Activated T-cell treated with anti-CD3 and anti-CD28 coated beads for 1 hour (primary cell): ENCODE measurements around the gene GAS7.
"Not testable (repeated sequence)": the region's sequence is repeated elsewhere in the genome, so short reads cannot be mapped to it uniquely, and the experiment has no call there.

Experiments used
- DNase-seq: peaks from one replicate; pipeline ENCODE4 v3.0.0-alpha.2; 2020; ENCODE audit warnings: low read depth

GAS7 gene

GRCh38 chr17:9937901-9938300 is 260.5 kb downstream of the GAS7 start:
- no peak for DNase-seq

DNA sequence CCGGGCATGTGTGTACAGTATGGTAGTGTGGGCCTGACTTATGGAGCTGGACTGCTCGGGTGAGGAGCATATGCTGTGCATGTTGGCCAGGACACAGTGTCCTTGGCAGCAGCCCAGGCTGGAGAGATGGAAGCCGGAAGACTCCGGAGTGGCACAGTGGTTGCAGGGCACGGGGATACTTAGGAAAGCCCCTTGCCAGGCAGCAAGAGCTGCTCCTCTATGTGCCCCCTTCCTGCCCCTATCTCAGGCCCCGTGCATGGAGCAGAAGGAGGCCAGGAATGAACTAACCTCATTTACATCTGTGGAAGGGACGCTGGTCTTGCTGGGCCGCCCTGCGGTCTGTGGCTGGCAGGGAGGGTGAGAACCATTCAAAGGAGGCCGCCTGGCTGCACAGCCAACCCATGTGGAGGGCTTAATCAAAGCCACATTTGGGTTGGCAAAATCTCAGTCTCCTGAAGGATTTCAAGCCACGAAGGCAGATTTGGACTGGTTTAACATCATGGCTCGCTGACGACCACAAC is 261.1 kb downstream of the GAS7 start:
- DNase-seq, result no peak

- DNase-seq, result no peak
Observed at GRCh38 chr17:9936095-9936494, 262.3 kb downstream of the GAS7 start.

DNA sequence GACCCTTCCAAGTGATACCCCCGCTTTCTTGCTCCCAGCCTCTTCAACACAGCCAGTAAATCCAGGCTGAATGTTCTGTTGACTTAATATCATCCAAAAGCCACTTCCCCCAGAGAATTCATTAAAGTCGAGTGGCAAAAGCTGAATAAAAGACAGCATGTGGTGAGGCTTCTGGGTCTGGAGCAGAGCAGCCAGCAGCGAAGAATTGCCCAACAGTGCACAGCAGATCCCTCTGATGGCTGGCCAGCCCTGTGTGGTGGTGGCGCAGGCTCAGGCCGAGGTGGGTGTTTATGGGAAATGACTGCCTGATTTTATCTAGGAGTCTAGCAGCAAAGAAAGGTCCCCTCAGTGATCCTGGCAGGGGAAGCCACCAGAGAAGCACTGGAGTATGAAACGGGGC is 263.0 kb downstream of the GAS7 start:
- DNase-seq, result no peak

DNA sequence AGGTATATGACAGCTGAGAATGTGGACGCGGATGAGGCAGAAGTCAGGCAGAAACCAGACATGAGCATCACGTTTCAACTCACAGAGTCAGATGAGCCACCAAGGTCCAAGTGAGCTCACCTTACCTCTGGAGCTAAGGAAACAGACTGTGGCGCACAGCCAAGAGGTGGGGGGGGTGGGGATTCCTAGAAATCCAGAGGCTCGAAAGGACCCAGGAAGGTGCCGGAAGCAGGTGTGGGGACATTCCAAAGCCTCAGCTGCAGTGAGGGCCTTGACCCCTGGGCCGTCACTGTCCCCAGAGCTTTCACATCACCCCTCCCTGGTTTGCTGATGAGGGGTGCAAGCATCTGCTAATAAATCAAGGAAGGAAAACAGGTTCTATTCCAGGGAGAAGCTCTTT is 264.1 kb downstream of the GAS7 start:
- no peak for DNase-seq

GRCh38 chr17:9932491-9932890 is 265.9 kb downstream of the GAS7 start:
- no peak for DNase-seq

GRCh38 chr17:9931144-9931741 is 267.2 kb downstream of the GAS7 start:
- DNase-seq, result no peak

DNA sequence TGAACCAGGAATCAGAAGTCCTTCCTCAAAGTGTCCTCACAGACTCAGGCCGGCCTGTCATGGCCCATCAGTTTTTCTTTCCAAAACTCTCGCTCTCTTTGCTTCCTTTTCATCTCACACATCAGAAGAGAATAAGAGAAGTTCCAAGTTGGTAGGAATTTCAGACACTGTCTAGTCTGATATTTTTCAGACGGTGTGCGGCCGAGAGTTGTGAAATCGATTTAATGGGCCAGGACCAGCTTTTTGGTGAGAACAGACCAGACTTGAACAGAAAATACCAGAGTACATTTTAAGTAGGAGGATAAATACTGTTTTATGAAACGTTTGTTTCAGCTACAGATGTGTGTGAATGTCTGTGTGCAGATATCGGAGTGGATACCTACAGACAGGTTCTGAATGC is 268.5 kb downstream of the GAS7 start:
- DNase-seq, result no peak

DNA sequence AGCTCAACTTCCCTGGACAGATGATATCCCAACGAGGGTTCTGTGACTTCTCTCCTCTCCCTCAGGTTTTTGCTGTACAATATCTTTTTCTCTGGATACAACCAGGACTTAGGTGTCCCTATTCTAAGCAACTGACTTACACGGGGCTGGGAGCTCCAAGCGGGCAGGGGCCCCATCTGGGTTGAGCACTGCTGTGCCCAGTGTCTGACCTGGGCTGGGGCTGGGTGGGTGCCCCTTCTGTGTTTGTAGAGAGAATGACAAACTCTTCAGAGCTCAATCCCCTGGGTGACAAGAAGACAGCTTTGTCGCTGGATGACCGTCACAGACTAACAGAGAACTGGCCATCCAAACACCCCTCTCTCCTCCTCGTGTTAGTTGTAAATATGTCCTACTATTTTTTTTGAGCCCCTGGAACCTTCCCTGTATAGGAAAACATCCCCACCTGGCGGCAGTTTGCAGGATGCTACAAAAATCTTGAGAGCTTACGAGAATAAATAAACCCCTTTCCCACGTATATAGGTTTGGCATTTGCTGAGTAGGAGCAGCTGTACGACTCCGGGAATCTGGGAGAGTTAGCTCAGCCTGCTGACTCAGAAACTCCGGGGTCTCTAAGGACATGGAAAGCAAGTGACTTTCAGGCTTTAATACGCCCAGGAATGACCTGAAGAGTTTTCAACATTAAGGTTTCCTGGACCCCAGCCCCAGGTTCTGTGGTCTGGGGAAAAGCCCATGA is 269.6 kb downstream of the GAS7 start:
- no peak for DNase-seq

GRCh38 chr17:9926150-9926804 is 272.1 kb downstream of the GAS7 start:
- no peak for DNase-seq

DNA sequence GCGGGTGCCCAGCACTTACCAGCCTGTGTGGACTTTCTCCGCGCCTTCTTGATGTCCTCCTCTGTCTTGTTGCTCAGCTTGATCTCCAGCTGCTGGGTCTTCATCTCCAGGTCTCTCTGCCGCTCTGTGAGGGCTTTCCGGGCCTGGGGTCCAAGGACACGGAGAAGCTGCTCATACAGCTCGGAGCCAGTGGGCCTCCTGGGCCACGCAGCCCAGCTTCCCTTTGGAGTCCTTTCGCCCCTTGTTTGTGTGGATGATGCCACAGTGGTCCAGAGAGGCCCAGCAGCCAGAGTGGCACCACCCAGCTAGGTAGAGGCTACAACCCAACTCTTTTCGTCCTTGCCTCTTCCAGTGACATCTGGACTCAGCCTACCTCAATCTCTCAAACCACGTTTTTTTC is 272.9 kb downstream of the GAS7 start:
- no peak for DNase-seq

GRCh38 chr17:9924735-9925191 is 273.6 kb downstream of the GAS7 start:
- no peak for DNase-seq

- DNase-seq, result no peak
Observed at GRCh38 chr17:9922012-9922848, 276.2 kb downstream of the GAS7 start.

GRCh38 chr17:9921216-9921615 is 277.2 kb downstream of the GAS7 start:
- DNase-seq, result not testable (repeated sequence)

- no peak for DNase-seq
Observed at GRCh38 chr17:9918804-9919352, 279.5 kb downstream of the GAS7 start.

GRCh38 chr17:9918352-9918751 is 280.1 kb downstream of the GAS7 start:
- no peak for DNase-seq

DNA sequence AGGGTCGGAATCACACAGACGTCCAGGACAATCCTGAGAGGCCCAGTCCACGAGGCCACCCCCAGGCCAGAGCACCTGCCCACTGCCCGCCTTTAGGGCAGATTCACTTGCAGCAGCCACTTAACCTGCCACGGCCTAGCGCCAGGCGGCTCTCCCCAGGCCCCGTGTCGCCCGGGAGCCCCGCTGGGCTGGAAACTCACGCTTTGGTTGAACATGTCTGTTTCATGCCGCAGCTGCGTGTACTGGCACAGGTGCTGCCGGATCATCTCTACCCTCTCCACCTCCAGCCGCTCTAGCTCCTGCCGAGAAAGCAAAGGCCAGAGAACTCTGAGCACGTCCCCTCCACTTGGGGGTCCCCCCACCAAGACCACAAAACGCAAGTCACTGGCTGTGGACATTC is 280.6 kb downstream of the GAS7 start:
- no peak for DNase-seq

- DNase-seq, result no peak
Observed at GRCh38 chr17:9917131-9917530, 281.3 kb downstream of the GAS7 start.

DNA sequence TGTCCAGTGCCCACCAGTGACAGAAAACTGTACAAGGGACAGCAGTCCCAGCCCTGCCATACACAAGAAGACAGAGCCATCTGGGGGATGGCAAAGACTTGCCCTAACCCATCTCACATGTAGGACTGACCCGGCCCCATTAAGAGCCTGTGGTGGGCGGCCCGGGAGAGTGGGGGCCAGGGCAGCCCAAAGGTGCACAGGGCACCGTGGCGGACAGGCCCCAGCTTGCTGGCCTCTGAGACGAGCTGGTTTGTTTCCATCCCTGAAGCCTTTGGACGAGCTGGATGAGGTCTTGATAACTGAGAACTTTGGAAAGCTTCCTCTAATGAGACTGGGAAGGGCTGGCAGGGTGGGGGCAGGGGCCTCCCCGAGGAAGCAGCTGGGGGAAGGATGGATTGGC is 282.3 kb downstream of the GAS7 start:
- DNase-seq, result no peak

DNA sequence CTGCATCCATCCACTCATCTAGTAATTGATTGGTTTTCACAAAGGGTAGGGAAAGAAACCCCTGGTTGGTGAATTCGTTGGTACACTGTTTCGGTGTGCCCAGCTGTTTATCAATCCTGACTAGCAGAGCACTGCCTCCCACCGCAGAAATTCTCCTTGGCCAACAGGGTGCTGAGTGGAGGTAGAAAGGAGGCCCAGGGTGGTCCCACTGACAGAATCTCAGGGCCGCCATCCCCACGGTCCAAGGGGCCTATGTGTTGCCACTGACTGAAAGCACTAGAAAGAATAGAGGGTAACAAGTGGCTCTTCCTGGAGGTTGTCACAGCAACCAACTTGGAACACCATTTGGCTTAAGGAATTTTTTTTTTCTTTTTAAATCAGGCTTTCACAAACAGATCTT is 284.9 kb downstream of the GAS7 start:
- no peak for DNase-seq

DNA sequence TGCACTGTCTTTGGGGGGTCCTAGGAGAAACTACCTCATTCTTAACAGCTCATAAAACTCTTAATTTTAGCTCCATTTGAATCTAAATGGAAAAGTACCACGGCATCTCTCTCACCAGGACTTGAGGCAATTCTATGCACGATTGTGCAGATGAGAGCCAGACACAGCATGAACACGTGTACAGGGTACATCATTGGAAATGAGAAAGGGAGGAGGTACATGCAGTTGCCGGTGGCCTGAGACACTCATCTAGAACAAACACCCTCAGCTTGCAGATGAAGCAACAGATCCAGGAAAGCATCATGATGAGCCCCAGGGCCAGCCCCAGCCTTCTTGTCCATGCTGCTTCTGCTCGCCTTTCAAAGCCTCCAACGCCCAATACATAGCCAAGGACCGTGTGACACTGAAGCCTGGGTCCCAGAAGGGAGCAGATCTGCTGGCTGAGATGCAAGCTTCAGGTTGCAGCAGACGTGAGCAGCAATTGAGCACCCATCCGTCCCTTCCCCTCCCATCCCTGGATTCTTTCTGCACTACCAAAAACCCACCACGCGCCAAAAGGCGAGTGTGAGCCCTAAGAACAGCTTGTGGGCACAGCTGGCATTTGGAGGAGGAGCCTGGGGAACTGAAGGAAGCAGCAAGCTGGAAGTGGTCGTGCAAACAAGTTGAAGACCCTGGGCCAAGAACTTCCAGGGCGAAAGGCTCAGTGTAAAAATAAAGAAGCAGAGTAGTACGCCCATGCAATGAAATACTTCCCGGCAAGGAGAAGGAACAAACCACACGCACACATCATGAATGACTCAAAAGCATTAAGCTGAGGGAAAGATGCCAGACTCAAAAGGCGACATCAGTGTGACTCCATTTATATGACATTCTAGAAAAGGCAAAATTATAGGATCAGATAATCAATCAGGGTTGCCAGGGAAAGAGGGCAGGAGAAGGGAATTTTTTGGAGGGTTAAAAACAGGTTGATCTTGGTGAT is 286.0 kb downstream of the GAS7 start:
- no peak for DNase-seq
